Fibroblast of skin of right quadriceps (primary cell): Measurements from ENCODE around the gene TCEAL5.
"Not testable (repeated sequence)": the region's sequence is repeated elsewhere in the genome, so short reads cannot be mapped to it uniquely, and the experiment has no call there.

Experiments used
- DNase-seq: peaks from one replicate; pipeline ENCODE4 v3.0.0-alpha.2; 2013

The TCEAL5 gene, protein sequence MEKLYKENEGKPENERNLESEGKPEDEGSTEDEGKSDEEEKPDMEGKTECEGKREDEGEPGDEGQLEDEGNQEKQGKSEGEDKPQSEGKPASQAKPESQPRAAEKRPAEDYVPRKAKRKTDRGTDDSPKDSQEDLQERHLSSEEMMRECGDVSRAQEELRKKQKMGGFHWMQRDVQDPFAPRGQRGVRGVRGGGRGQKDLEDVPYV

DNA sequence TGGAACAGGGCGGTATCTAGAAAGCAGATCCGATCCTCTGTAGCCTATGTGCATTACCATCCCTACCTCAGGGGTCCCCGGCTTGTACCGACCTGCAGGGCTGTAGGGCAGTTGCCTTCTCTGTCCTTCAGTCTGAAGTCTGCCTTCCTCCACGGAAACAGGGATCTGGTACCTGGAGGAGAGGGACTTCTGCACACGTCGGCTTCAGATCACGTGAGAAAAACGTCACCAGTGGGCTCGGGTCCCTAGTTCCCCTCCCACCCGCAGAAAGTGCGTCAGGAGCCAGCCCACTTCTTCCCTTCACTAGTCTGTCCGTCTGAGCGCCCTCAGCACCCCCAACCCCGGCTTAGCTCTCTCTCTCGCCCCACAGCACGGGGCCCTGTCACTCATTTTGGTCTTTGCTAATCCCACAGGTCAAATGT is at the start of gene TCEAL5:
TSS of gene TCEAL5 (minus strand) at position 170 of the 422 bp plus-strand sequence. CDS start 2,187 bp downstream, outside the sequence.
- DNase-seq = no peak

- no peak for DNase-seq
These were observed 34.8 kb upstream of the TCEAL5 start for GRCh38 chrX:103311399-103311780.

DNA sequence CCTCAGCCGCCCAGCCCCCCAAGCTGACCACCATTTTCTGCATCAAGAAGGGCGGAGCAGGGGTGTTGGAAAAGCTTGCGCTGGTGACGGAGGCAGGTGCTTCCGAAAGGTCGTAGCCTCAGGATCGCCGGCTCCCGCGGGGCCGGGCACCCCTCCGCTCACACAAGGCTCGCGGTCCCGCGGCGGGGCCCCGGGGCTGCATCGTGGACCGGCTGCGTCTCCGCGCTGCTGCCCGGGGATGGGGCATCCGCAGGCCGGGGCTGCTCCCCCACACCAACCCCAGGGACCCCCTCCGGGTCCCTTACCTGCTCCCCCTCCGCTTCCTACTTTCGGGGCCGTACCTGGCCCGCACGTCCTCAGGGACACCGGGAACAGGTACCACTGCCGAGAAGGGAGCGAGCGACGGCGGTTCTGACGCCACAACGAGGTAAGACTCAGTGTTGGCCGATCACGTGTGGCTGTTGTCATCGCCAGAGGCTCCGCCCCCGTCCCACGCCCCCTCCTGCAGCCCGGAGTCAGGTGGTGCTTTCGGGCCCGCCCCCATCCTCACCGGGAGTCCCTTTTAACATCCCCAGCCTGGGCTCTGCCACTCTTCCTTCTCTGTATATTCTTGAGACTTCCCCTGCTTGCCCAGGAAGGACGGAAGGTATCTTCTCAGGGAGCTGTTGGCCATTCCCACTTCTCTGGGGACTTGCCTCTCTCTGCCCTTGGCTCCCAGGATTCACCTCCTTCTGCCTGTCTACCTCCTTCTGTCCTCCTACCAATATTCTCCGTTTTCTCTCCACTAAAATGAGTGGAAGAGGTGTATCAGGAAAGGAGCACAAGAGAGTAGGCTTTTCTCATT is 34.2 kb upstream of the TCEAL5 start, which contains the start of gene BEX2:
TSS of gene BEX2 (minus strand) at position 436 of the 844 bp plus-strand sequence. CDS start 1,014 bp downstream, outside the sequence.
- DNase-seq = peak; percentile 0

GRCh38 chrX:103309860-103310554 is 33.5 kb upstream of the TCEAL5 start:
- DNase-seq = no peak

DNA sequence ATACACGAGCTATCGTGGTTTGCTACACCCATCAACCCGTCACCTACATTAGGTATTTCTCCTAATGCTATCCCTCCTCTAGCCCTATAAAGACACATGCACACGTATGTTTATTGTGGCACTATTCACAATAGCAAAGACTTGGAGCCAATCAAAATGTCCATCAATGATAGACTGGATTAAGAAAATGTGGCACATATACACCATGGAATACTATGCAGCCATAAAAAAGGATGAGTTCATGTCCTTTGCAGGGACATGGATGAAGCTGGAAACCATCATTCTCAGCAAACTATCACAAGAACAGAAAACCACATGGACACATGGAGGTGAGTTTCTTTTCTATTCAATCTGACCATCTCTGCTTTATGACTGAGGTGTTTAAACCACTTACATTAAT is 29.1 kb upstream of the TCEAL5 start:
- DNase-seq = not testable (repeated sequence)

- no peak for DNase-seq
These were observed 28.2 kb upstream of the TCEAL5 start for GRCh38 chrX:103304705-103305104.

GRCh38 chrX:103293118-103293517 is 16.6 kb upstream of the TCEAL5 start:
- no peak for DNase-seq

DNA sequence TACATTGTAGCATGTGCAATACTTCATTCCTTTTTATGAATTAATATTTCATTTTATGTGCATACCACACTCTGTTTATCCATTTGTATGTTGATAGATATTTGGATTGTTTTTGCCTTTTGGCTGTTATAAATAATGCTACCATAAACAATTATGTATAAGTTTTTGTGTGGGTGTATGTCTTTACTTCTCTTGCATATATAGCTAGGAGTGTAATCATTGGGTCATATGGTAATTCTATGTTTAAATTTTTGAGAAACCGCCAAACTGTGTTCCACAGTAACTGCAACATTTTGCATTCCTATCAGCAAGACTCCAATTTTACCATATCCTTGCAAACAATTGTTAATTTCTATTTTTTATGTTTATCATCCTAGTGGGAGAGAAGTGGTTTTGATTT is 3.1 kb upstream of the TCEAL5 start:
- DNase-seq = no peak

DNA sequence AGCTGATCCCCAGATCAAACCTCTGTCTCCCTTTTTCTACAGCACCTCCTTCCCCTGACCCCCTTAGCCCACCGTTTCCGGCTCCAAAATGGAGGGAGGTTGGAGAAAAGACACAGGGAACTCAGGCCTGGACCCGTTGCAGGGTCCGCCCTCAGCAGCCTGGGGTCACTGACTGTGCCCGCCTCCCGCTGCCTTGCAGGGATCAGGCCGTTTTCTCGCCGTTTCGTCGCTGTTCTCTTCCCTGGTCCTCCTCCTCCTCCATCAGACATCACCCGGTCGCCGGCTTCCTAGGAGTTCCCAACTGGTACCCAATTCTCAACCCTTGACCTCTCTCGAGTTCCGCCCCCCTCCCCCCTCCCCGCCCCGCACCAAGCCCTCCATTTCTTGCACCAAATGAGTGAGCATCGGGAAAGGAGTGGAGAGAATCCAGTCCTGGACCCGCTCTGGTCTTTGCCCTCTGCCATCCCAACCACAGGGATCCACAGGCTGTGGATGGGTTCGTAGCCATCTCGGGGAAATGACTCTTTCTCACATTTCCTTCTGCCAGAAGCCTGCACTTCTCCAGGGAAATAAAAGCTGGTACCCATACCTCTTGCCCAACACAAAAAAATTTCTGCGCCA is 493 bp downstream of the TCEAL5 start:
- no peak for DNase-seq

- DNase-seq = no peak
These were observed 2.3 kb downstream of the TCEAL5 start for GRCh38 chrX:103274284-103274683.

DNA sequence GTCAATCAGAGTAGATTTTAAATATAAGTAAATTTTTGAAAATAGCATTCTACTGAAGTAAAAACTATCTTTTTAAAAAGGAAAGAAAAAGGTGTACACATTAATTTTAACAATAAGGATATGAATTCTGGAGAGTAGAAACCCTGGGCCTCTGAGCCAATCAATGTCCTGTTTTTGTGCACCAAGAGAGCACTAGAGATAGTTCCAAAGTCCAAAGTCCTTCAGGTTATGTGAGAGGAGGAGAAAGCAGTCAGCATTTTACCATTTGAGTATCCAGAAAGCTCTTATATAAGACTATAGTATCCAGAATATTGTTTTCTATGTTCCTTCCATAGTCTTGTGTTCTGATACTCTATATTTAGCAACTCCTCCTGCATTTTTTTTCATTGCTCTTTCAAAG is 18.3 kb downstream of the TCEAL5 start:
- no peak for DNase-seq

GRCh38 chrX:103256651-103257050 is 19.9 kb downstream of the TCEAL5 start:
- DNase-seq = no peak

DNA sequence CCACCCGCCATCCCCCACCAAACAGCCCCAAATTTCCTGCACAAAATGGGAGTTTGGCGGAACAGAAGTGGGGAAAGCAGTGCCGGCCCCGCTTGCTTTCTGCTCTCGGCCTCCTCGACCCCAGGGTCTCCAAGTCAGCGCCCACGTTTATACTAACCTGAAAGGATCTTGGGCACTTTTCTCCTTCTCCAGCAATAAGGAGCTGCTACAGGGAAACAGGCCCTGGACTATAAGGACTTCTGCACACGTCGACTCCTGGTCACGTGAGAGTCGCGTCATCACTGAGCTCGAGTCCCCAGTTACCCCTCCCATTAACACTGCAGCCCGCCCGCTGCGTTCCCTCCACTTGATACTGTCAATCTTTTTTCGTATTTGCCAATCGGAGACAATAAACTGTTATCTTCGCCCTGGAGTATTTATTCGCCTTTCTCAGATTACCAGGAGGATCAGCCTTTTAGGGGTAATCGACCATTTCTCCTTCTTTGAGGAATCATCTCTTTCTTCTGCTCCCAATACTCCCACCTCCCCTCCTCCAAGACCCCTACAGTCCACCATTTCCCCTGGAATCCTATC is 21.5 kb downstream of the TCEAL5 start, which contains the start of gene TCEAL8:
TSS of gene TCEAL8 (minus strand) at position 235 of the 573 bp plus-strand sequence. CDS start 1,176 bp downstream, outside the sequence.
- DNase-seq = peak; percentile 78

- peak; percentile 35 for DNase-seq
These were observed 22.3 kb downstream of the TCEAL5 start for GRCh38 chrX:103254171-103254824.

DNA sequence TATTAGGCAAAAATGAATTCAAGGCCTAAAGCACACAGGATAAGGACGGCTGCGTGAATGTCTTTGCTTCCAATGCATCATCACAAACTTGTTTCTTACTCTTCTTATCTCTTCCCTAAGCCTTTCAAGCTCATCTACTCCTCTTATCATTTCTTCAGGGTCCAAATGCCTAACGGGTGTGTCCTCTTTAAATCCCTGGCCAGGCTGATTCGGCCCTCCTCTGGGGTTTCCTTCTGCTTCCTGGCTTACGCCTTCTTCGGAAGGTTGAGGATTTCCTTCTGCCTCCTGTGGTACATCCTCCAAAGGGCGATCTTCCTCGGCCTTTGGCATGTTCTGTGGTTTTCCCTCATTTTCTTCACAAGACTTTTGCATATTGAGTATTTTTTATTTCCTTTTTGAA is 22.9 kb downstream of the TCEAL5 start:
- peak; percentile 1 for DNase-seq

DNA sequence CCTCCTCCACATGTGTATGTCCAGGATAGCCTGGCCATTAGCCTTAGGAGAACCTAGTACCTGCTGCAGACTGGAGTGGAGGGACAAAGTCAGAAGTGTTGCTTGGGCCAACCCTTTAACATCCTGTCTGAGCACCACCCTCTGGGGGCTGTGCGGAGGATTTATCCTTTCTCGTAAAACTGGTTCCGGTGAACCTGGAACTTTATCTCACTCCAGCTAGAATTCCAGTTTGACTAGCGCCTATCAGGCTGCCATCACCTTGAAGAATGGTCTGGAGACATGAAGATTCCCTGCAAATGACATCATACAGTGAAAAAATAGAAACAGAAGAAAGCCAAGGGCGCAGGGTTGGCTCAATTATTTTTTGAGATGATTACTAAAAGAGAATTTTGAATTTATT is 25.6 kb downstream of the TCEAL5 start:
- no peak for DNase-seq

DNA sequence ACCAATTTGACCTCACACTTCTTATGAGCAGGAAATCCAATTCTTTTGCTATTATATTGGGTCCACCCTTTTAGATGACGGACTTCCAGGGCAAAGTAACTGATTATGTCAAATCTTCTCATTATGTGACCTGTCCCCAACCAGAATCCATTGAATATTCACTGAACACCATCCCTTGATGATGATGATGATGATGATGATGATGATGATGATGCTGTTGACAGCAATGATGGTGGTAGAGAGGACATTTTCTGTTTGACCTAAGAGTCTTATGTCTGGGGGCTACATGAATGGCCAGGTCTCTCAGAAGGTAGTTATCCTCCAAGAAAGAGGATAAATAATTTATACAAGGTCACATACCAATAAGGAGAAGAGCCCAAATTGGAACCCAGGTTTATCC is 26.7 kb downstream of the TCEAL5 start:
- DNase-seq = no peak

DNA sequence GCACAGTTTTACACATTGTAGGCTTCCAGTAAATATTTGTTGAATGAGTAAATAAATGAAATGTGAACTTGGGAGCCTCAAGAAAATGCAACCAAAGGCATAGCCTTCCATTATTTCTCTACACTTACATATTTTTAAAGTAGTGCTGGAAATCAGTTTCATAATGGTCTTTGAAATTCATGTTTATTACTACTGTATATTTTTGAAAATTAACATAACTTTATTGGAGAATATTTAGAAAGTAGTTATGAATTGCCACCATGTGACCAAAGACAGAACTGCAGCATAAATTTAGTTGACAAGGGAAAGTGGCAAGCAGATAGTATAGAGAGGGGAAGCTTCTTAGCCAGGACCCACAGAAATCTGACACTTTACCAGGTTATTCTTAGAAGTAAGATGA is 28.0 kb downstream of the TCEAL5 start:
- peak; percentile 1 for DNase-seq

DNA sequence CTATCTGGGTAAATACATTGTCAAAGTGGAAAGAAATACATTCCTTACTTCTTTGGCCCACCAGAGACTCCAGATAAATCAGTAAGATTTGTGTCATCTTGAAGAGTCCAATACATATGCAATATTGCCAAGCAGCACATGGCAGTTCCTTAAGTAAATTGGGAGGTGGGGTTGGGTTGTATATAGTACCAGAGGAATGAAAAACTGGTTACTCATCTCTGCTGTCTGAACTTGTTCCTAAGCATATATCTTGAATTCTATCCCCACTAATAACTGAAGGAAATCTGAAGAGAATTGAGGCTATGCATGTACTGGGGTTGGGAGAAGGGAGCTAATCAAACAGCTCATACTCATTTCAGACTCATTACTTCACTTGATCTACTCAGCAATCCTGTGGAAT is 36.4 kb downstream of the TCEAL5 start:
- DNase-seq = no peak

DNA sequence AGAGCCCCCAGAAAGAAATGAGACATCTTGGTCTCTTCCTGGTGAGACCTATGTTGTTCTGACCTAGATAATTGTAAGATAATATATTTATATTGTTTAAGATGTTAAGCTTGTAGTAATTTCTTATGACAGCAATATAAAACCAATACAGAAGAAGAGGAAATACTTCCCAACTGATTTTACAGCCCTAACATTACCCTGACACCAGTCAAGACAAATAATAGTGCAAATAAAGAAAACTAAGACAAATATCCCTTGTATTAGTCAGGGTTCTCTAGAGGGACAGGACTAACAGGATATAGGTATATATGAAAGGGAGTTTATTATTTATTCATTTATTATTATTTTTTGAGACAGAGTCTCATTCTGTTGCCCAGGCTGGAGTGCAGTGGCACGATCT is 40.3 kb downstream of the TCEAL5 start:
- DNase-seq = no peak

DNA sequence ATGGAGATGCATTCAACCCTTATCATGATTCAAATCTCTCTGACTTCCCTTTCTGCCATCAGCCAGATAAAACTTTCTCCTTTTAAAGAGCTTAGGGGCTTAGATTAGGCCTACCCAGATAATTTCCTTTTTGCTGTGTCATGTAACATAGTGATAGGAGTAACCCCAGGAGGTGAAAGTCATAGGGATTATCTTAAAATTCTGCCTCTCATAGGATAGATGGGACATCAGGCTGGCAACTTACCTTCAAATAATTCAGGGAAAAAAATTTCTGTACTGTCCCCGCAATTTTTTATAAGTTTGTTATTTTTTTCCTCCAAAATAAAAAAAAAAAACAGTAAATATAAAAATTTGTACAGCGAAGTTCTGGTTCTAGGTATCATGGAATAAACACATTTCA is 40.9 kb downstream of the TCEAL5 start:
- not testable (repeated sequence) for DNase-seq

- no peak for DNase-seq
These were observed 41.7 kb downstream of the TCEAL5 start for GRCh38 chrX:103234869-103235268.
